GM18499 (cell line): ENCODE results near the gene ZSCAN4.

Experiments
- ATAC-seq: cut with Tn5 transposase; IDR thresholded peaks from one replicate; pipeline ENCODE4 v1.9.1; 2021; ENCODE audit warnings: moderate number of reproducible peaks; ENCODE audit not compliant: insufficient read depth, unreplicated experiment

The ZSCAN4 gene, protein sequence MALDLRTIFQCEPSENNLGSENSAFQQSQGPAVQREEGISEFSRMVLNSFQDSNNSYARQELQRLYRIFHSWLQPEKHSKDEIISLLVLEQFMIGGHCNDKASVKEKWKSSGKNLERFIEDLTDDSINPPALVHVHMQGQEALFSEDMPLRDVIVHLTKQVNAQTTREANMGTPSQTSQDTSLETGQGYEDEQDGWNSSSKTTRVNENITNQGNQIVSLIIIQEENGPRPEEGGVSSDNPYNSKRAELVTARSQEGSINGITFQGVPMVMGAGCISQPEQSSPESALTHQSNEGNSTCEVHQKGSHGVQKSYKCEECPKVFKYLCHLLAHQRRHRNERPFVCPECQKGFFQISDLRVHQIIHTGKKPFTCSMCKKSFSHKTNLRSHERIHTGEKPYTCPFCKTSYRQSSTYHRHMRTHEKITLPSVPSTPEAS

DNA sequence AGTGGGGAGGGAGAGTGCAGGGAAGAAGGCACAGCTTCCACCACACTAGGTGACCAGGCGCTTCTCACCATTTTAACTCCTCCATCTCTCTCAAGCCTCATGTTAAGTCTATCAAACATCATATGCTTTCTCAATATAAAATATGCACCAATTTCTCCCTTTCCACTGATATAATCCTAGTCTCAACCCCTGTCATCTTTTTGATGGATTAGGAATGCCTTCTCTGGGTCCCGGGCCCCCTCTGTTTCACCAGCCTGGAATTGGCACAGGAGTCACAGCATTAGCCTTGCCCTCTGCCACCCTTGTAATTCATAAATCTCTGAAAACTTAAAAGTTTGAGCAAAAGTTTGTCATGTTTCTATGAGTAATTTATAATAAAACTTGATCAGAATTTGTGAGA lies at the start of gene ZSCAN4:
Gene ZSCAN4, plus strand, starts transcription at position 301 of the 400 bp plus-strand sequence. CDS start 7,211 bp downstream, outside the sequence.
- no peak for ATAC-seq

DNA sequence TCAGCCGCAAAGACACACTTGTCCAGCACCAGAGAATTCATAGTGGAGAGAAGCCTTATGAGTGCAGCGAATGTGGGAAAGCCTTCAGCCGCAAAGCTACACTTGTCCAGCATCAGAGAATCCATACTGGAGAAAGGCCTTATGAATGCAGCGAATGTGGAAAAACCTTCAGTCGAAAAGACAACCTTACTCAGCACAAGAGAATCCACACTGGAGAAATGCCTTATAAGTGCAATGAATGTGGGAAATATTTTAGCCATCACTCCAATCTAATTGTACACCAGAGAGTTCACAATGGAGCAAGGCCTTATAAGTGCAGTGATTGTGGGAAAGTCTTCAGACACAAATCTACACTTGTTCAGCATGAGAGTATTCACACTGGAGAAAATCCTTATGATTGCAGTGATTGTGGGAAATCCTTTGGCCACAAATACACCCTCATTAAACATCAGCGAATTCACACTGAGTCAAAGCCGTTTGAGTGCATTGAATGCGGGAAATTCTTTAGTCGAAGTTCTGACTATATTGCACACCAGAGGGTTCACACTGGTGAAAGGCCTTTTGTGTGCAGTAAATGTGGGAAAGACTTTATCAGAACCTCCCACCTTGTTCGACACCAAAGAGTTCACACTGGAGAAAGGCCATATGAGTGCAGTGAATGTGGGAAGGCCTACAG lies 47.9 kb upstream of the ZSCAN4 start:
- ATAC-seq, result no peak

DNA sequence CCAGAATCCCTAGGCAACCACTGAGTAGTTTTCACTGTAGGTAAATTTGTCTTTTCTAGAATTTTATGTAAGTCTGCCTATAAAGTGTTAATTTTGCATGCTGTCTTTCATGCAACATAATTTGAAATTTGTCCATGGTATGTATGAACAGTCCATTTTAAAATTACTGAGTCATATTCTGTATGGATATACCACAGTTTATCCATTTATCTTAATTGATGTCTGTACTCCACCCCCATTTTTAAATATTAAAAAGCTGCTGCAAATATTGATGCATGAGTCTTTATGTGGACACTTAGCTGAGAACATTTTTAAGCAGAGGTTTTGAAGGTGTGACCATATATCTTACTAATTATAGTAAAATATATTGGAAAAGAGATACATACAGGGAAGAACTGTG lies 45.6 kb upstream of the ZSCAN4 start:
- ATAC-seq, result no peak

DNA sequence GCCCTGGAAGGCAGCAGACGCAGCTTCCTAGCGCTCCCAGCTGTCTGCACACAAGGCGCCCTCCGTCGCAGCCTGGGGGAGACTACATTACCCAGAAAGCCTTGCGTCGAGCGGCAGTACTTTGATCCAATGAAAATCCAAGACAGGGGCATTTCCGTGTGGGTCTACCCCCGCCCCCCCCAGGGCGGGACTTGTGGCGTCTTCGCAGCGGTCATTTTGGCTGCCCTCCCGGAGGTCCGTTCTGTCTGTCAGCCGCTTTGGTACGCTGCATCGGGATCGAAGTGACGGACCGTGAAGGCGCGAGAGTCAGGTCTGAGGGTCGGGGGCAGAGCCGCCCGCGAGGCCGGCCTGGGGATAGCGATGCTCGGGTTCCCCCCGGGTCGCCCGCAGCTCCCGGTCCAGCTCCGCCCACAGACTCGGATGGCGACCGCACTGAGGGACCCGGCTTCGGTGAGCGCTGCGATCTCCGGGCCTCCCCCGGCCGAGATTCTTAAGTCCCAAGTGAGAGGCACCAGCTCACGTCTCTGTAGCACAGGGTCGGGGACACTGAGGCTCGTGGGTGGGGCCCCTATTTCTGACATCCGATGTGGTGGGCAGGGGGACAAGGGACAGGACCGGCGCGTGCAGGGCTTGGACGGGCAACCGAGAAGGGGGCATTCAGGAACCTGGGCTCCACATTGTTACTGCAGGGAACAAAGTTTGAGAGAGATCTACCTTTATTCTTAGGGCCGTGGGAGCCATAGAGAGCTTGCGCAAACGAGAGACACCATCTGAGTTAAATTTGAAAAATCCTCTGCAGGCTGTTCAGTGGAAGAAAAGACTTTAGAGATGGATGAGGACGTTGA lies 35.5 kb upstream of the ZSCAN4 start, which contains the start of gene ZNF211:
Gene ZNF211, plus strand, starts transcription at position 182 of the 845 bp plus-strand sequence. Its CDS starts 179 bp downstream, at position 361.
- peak; percentile 92 for ATAC-seq

DNA sequence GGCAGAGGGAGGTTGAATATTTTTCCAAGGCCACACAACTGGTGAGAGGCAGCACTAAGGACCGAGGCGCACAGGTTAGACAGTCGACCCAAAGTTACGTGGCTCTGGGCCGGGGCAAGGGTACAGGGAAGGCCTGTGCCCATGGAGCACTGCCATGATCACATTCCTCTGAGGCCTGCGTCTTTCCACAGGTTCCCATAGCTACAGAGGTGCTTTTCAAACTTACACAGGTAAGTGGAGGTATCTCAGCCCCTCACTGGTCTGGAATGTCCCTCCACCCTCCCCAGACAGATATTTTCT lies 35.0 kb upstream of the ZSCAN4 start:
- no peak for ATAC-seq

DNA sequence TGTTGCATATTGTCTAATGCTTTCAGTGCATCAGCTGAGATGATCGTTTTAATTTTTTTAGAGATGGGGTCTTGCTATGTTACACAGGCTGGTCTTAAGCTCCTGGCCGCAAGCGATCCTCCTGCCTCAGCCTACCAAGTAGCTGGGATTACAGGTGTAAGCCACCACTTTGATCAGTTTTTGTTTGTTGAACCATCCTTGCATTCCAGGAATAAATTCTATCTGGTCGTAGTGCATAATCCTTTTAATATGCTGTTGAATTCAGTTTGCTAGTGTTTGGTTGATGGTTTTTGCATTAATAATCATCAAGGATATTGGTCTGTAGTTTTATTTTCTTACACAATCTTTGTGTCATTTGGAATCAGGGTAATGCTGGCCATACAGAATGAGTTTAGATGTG lies 31.4 kb upstream of the ZSCAN4 start:
- no peak for ATAC-seq

DNA sequence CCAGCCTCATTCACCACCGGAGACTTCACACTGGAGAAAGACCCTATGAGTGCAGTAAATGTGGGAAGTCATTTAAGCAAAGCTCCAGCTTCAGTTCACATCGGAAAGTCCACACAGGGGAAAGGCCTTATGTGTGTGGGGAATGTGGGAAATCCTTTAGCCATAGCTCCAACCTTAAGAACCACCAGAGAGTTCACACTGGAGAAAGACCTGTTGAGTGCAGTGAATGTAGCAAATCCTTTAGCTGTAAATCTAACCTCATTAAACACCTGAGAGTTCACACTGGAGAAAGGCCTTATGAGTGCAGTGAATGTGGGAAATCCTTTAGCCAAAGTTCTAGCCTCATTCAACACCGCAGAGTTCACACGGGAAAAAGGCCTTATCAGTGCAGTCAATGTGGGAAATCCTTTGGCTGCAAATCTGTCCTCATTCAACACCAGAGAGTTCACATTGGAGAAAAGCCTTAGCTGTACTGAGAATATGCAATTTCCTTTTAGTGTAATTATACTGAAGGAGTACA lies 27.0 kb upstream of the ZSCAN4 start:
- no peak for ATAC-seq

DNA sequence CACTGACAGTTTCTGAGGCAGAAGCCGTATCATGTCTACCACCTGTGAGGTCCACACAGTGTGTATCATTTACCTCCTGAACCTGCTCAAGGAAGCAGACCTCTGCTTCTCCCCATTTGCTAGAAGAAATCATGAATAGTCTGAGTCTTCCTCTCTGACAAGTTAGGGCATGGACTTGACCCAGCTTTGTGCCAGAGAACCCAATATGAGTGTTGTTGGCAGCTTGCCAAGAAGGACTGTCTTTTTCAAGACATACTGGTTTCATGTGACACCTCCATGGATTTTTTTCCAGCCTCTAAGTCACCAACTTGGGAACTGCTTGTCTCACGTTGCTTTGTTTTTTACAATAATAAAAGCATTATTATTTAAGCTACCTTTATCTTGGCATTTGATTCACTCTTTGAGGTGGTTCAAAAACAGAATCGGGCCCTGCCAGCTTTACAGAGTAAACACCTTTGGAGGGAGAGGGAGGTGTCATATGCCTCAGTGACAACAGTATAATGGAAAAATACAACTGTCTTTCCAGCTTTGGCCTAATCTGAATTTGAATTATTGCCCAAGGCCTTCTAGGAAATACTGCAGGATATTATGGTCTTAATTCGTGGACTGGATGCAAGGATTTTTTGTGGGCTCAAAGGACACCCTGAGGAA lies 26.2 kb upstream of the ZSCAN4 start:
- ATAC-seq, result no peak

DNA sequence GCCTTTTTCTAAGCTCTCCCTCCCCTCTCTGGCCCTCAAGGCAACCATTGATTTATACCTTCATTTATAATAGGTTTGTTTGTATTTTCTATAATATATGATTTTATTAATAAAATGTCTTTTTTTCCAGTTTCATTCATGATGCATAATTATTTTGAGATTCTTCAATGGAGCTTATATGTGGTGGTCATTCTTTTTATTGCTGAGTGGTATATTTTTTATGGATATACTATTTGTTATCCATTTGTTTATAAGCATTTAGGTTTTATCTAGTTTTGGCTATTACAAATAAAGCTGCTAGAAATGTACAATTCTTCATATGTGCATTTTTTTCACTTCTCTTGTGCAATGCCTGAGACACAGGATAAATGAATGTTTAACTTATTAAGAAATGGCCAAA lies 25.0 kb upstream of the ZSCAN4 start:
- ATAC-seq, result no peak

DNA sequence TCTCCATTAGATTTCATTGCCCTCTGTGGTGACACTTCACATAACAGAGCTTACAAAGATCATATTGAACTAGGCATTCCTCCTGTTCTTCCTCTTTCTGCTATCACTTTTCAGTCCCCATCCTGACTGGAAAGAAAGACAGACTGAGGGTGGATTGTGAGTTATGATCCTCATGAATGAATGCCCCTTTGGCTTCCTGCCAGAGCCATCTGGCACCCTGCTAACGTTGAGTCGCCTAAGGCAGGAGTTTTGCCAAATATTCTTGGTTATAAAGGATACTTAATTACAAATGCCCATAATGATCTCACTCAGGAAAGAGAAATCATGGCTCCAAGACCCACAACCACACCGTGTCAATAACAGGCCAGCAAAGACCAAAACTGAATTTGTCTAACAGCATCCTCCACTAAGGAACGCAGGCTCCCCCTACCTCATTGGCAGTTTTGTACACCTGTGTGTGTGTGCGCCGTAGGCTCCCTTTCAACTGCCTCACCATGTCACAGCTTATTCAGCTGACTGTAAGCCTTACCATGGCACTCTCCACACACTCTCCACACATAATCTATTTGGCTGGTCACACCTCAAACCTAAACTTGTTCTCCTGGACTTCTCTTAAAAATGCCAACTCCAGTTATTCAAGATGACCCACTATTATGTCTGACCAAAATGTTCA lies 20.3 kb upstream of the ZSCAN4 start:
- ATAC-seq, result no peak

DNA sequence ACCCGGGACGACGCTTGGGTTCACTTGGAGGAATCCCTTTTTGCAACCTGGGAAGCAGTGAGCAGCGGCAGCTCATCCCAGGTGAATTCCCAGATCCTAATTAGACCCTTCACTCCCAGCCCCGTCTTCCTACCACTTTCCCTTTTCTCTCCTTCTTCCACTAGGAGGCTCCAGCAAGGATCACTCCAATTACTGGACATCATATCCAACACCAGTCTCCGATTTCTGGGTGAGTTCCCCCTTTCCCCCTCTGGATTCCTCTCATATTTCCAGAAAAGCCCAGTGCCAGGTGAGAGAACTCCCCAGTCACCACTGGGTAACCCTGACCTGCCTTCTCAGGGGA lies 17.1 kb upstream of the ZSCAN4 start:
- no peak for ATAC-seq

DNA sequence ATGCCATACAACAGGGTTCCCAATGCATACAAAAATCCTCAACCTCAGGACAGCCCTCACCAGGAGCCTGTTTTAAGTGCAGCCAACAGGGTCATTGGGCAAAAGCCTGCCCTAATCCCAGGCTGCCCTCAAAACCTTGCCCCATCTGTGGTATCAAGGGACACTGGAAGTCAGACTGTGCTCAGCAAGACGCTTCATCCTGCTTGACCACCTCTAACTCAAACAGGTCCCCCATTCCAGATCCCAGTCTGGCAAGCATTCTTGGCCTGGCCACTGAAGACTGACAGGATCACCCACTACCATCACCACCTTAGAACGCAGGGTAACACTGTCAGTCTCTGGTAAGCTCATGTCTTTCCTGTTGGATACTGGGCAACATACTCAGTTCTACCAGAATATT lies 15.0 kb upstream of the ZSCAN4 start:
- ATAC-seq, result no peak

DNA sequence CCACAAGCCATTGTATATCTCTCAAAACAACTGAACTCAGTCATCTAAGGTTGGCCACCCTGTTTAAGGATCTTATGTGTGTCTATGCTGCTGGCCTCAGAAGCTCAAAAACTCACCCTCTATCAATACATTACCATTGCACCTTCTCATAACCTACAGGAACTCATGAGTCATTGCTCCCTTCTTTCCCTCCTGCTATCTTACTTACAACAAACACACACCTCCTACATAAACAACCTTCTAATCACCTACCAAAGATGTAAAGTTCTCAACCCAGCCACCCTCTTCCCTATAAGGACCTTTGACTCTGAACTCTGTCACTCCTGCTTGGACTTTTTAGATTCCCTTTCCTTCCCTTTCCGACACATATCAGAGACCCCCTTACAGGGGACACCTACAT lies 13.3 kb upstream of the ZSCAN4 start:
- ATAC-seq, result no peak

DNA sequence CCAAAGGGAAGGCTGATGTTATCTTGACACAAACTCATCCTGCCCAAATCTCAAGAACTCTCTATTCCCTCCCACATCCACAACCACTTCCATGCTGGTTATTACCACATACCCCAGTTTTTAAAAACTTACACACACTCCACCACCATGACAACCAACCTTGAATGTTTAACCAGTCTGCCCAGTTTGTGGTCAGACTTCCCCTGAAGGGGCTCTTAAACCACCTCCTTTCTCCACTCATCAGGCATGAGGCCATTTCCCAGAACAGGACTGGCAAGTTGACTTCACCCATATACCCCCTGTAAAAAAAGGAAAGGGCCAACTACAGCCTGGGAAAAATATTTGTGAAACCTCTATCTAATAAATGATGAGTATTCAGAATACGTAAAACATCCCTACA lies 12.4 kb upstream of the ZSCAN4 start:
- ATAC-seq, result no peak

DNA sequence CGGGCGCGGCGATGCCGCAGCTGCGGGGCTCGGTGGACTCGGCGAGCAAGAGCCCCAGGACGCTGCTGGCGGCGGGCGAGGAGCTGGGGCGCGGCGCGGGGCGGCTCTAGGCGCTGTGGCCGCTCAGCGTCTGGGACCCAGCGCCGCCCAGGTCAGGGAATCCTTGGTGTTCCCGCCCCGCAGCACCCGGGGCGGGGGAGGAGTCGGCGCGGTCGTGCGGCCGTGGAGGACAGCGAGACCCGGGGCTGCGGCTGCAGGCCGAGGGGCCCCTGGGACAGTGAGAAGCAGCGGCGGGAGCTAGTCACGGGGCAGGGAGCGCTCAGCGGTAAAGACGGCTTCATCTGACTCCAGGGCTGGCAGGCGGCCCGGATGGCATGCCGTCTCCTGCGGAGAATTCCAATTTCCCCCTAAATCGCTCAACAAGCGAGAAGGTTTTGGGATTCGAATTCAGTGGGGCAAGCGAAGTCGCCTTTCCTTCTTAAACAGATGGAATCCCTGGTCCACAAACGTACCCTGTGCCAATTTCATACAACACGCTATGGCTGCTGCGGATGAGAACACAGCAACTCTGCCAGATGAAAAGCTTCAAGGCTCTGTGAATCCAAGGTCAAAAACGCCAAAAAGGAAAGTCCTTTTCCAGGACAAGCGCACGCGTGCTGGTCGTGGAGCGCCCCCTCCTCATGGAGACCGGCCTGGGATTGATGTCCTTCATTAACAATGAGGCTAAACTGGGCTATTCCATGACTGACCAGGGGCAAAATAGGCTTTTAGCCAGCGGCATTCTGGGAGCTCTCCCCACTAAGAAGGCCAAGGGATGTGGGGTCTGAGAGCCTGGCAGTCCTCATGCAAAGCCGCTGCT lies 4.2 kb upstream of the ZSCAN4 start:
- ATAC-seq, result no peak

DNA sequence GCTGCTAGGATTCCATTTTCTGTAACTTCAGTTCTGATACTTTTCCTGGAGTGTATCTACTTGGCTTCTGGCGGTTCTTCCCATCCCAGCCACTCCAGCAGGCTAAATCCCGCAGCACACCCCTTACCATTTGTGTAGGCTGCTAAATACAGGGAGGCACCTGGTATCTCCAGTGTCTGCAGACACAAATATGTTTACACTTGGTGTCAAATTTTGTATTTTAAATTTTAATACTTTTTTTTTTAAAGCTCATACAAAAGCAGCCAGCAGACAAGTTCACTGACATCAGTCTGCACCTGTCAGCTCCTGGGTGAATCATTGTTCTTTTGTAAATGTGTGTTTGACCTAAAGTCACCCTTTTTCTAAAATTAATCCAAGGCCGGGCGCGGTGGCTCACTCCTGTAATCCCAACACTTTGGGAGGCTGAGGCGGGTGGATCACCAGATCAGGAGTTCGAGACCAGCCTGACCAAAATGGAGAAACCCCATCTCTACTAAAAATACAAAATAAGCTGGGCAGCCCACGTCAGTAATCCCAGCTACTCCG lies 3.4 kb upstream of the ZSCAN4 start:
- ATAC-seq, result no peak

DNA sequence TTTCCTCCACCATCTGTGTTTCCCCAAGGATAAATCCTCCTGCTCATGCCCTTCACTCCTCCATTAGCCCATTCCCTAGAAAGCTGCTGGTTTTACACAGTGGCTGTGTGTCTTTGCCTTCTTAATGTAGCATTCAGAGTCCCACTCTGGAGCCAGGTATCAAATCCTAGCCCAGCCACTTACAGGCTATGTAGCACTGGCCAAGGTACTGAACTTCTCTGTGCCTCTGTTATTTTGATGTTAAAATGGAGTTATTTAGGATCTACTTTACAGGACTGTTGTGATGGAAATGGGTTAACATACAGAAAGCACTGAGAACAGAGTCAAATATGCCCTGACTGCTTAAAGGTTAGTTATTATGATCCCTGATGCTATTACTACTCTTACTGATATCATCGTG lies 1.5 kb upstream of the ZSCAN4 start:
- ATAC-seq, result no peak

DNA sequence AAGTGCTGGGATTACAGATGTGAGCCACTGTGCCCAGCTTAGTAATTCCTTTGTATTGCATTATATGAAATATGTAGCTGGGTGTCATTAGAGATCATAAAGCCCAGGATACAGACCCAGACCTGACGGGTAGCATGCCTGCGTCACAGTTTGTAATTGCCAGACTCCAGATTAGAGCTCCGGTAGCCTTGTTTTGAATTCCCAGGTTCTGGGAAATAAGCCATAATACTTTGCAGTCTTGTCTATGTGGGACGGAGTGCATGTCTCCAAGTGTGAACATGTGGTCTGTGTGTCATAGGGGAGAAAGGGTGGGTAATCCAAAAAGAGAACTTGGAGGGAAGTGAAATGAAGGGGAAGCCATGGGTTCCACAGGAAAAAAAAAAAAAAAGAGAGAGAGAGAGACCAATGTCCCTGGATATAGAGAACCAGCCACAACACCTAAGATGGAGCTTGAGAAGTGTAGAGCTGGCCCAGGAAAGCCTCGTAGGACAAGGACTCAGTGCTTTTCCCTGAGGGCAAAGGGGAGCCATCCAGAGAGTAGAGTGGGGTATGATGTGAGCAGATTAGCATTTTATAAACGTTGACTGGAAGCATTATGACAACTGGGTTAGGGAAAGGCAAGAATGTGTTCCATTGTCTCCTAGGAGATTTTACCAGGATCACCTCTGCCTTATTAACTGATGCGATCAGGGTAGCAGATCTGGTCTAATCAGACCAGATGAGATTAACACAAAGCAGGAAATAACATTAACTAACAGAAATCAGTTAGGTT lies 2.6 kb downstream of the ZSCAN4 start:
- ATAC-seq, result no peak
